Panc1 (cell line): ENCODE measurements around the gene MEIS3. TPM values are rescaled to one million over a fixed set of nuclear protein-coding genes. Genes with fewer than 3 reads are reported as not detected.

Experiments
- ATAC-seq: fragments of 200-7000 bp; cut with Tn5 transposase; 2 replicates; pipeline ENCODE4 v1.9.1; 2020; ENCODE audit warnings: mild to moderate bottlenecking, moderate library complexity
- BruUV-seq: library from RNA; stranded (reverse); fragments of 400-500 nt; replicated peaks from 2 replicates; lab custom pipeline; 2021; lab: Mats Ljungman, UMichigan
- CTCF ChIA-PET: fragments of 300-600 bp; sonication (Branson Sonifier 250); formaldehyde crosslinking; loops from one replicate; lab custom pipeline; 2022; ENCODE audit warnings: antibody characterized with exemption; lab: Charles Lee
- POLR2A ChIA-PET: fragments of 300-600 bp; sonication (Branson Sonifier 250); formaldehyde crosslinking; loops from one replicate; lab custom pipeline; 2022; ENCODE audit warnings: antibody characterized with exemption; lab: Charles Lee
- DNase-seq: peaks from one replicate; pipeline ENCODE4 v3.0.0-alpha.2; 2010; ENCODE audit warnings: low read depth, low spot score
- H3K27ac ChIP-seq: 2 replicates; pipeline ENCODE4 v1.5.1; 2011; ENCODE audit warnings: mild to moderate bottlenecking, low read length, inconsistent platforms
- H3K27me3 ChIP-seq: fragments of 200-500 bp; sonication (Bioruptor generic); 2 replicates; pipeline ENCODE4 v1.6.0; 2014; ENCODE audit warnings: low read length, inconsistent platforms; ENCODE audit not compliant: control insufficient read depth, insufficient read depth
- H3K36me3 ChIP-seq: fragments of 200-500 bp; sonication (Bioruptor generic); 2 replicates; pipeline ENCODE4 v1.5.1; 2014; ENCODE audit warnings: inconsistent platforms, mild to moderate bottlenecking, low read length, moderate library complexity; ENCODE audit not compliant: control insufficient read depth, insufficient read depth
- H3K4me1 ChIP-seq: 2 replicates; pipeline ENCODE4 v1.5.1; 2011; ENCODE audit warnings: inconsistent platforms, mild to moderate bottlenecking, low read length, moderate library complexity; ENCODE audit not compliant: control insufficient read depth, insufficient read depth
- H3K4me3 ChIP-seq, 2 experiments: 2 replicates each; pipeline ENCODE4 v1.5.1; 2011 to 2012; ENCODE audit warnings: low read depth in 2 of 2, low read length in 2 of 2, mild to moderate bottlenecking in 2 of 2, inconsistent platforms in 1 of 2, moderate library complexity in 1 of 2
- H3K9me3 ChIP-seq: fragments of 200-500 bp; sonication (Bioruptor generic); 2 replicates; pipeline ENCODE4 v1.5.1; 2014; ENCODE audit warnings: low read depth, mild to moderate bottlenecking, inconsistent platforms, low read length, moderate library complexity; ENCODE audit not compliant: control insufficient read depth, insufficient read depth
- POLR2AphosphoS5 ChIP-seq: IDR thresholded peaks from 2 replicates; pipeline ENCODE4 v1.6.1; 2012; ENCODE audit warnings: mild to moderate bottlenecking, low read depth, low read length, moderate library complexity
- SIN3A ChIP-seq: IDR thresholded peaks from 2 replicates; pipeline ENCODE4 v1.6.1; 2012; ENCODE audit warnings: low read depth, mild to moderate bottlenecking, low read length, moderate library complexity, borderline replicate concordance; ENCODE audit not compliant: insufficient read depth
- TCF7L2 ChIP-seq: IDR thresholded peaks from 2 replicates; pipeline ENCODE4 v1.6.1; 2011; ENCODE audit warnings: mild to moderate bottlenecking, low read depth, low read length, inconsistent platforms
- in situ Hi-C: cut with HindIII; loops from 2 replicates; pipeline ENCODE4 v1.10.0; 2016; ENCODE audit warnings: low sequenced_read_pairs, low pct_unique_long_range_greater_than_20kb
- intact Hi-C: fragments of 100-400 bp; cut with micrococcal nuclease; formaldehyde crosslinking; loops from one replicate; pipeline ENCODE4 v1.10.0; 2022; ENCODE audit not compliant: unreplicated experiment
- total RNA-seq: library from RNA; stranded (reverse); gene quantifications from one replicate; pipeline ENCODE4 v1.2.1, GENCODE V29; 2021; ENCODE audit not compliant: unreplicated experiment
- TF ChIP-seq, protein P1 (sequence below), 2 experiments: IDR thresholded peaks; 2 replicates each; pipeline ENCODE4 v1.6.1; 2011 to 2012; ENCODE audit warnings: low read depth in 2 of 2, control low read depth in 1 of 2, low read length in 1 of 2, mild to moderate bottlenecking in 1 of 2, moderate library complexity in 1 of 2; ENCODE audit not compliant: insufficient read depth in 1 of 2
- TF ChIP-seq, protein P2 (sequence below): fragments of 450-650 bp; IDR thresholded peaks from 2 replicates; pipeline ENCODE4 v1.5.1; 2017; ENCODE audit warnings: mild to moderate bottlenecking

MEIS3 gene
- total RNA-seq, 1 experiment from 2014 or later = 11.3 TPM

GRCh38 chr19:47378246-47378645 lies 41.1 kb downstream of the MEIS3 start:
- no TSS peak for BruUV-seq
- TF ChIP-seq, protein P1, sequence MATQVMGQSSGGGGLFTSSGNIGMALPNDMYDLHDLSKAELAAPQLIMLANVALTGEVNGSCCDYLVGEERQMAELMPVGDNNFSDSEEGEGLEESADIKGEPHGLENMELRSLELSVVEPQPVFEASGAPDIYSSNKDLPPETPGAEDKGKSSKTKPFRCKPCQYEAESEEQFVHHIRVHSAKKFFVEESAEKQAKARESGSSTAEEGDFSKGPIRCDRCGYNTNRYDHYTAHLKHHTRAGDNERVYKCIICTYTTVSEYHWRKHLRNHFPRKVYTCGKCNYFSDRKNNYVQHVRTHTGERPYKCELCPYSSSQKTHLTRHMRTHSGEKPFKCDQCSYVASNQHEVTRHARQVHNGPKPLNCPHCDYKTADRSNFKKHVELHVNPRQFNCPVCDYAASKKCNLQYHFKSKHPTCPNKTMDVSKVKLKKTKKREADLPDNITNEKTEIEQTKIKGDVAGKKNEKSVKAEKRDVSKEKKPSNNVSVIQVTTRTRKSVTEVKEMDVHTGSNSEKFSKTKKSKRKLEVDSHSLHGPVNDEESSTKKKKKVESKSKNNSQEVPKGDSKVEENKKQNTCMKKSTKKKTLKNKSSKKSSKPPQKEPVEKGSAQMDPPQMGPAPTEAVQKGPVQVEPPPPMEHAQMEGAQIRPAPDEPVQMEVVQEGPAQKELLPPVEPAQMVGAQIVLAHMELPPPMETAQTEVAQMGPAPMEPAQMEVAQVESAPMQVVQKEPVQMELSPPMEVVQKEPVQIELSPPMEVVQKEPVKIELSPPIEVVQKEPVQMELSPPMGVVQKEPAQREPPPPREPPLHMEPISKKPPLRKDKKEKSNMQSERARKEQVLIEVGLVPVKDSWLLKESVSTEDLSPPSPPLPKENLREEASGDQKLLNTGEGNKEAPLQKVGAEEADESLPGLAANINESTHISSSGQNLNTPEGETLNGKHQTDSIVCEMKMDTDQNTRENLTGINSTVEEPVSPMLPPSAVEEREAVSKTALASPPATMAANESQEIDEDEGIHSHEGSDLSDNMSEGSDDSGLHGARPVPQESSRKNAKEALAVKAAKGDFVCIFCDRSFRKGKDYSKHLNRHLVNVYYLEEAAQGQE (IDR thresholded peaks at IDR 0.05; ENCODE audit: insufficient read depth in 1 of 2, low read depth in 2 of 2, low read length in 1 of 2) = no peak
- TF ChIP-seq POLR2AphosphoS5 = no peak
- TF ChIP-seq SIN3A = no peak
- TF ChIP-seq TCF7L2 = no peak
- TF ChIP-seq, protein P2, sequence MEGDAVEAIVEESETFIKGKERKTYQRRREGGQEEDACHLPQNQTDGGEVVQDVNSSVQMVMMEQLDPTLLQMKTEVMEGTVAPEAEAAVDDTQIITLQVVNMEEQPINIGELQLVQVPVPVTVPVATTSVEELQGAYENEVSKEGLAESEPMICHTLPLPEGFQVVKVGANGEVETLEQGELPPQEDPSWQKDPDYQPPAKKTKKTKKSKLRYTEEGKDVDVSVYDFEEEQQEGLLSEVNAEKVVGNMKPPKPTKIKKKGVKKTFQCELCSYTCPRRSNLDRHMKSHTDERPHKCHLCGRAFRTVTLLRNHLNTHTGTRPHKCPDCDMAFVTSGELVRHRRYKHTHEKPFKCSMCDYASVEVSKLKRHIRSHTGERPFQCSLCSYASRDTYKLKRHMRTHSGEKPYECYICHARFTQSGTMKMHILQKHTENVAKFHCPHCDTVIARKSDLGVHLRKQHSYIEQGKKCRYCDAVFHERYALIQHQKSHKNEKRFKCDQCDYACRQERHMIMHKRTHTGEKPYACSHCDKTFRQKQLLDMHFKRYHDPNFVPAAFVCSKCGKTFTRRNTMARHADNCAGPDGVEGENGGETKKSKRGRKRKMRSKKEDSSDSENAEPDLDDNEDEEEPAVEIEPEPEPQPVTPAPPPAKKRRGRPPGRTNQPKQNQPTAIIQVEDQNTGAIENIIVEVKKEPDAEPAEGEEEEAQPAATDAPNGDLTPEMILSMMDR = no peak
- CTCF ChIA-PET = no interaction called here
- ATAC-seq (no peak), DNase-seq (no peak)
- Histone ChIP-seq H3K4me1 (no peaks in the 10 kb centered on the region), H3K36me3 (no peaks in the 10 kb centered on the region; the same call in 1 of the 2 replicates), H3K4me3 (no peak overlapping the region), H3K27ac (no peak overlapping the region), H3K27me3 (no peaks in the 10 kb centered on the region), H3K9me3 (no peaks in the 10 kb centered on the region)
- in situ Hi-C loops (no loop called here), intact Hi-C loops (no loop called here)
- POLR2A ChIA-PET = no interaction called here

- CTCF ChIA-PET = interaction anchor here (0.6 kb wide), 1 partner anchor 8 kb away, joined by 6 read pairs; no protein-coding TSS in a partner anchor
These were observed 41.5 kb downstream of the MEIS3 start for GRCh38 chr19:47377801-47378200.

More at GRCh38 chr19:47377801-47378200, 41.5 kb downstream of the MEIS3 start:
- H3K36me3 ChIP-seq = no peaks in the 10 kb centered on the region; the same call in 1 of the 2 replicates
- BruUV-seq = no TSS peak
- TF ChIP-seq POLR2AphosphoS5 (no peak), TCF7L2 (no peak), SIN3A (no peak)
- TF ChIP-seq, protein P1 (IDR thresholded peaks at IDR 0.05; ENCODE audit: insufficient read depth in 1 of 2, low read depth in 2 of 2, low read length in 1 of 2) = no peak
- TF ChIP-seq, protein P2 = no peak
- DNase-seq (no peak), ATAC-seq (no peak)
- H3K4me3 ChIP-seq = no peak overlapping the region
- intact Hi-C loops = no loop called here
- H3K27ac ChIP-seq = no peak overlapping the region
- in situ Hi-C loops = no loop called here
- H3K27me3 ChIP-seq = no peaks in the 10 kb centered on the region
- H3K4me1 ChIP-seq = no peaks in the 10 kb centered on the region
- no peaks in the 10 kb centered on the region for H3K9me3 ChIP-seq
- POLR2A ChIA-PET = no interaction called here
